ENCODE results near the gene TNKS2. TPM values are rescaled to one million over a fixed set of nuclear protein-coding genes. Genes with fewer than 3 reads are reported as not detected.
"Not testable (repeated sequence)": the region's sequence is repeated elsewhere in the genome, so short reads cannot be mapped to it uniquely, and the experiment has no call there.

The TNKS2 gene
- total RNA-seq, 1 donor from 2014 or later = 75.0 TPM

- Mint-ChIP-seq H3K27me3 (ENCODE audit: low read depth) (no peaks in the 10 kb centered on the region), H3K36me3 (ENCODE audit: low read depth) (no peaks in the 10 kb centered on the region), H3K4me3 (ENCODE audit: unreplicated experiment) (peak overlapping the region; percentile 81), H3K27ac (ENCODE audit: unreplicated experiment) (peak overlapping the region; percentile 49), H3K9me3 (ENCODE audit: low read depth) (no peaks in the 10 kb centered on the region), H3K4me1 (ENCODE audit: low read depth) (peaks cover 37% of the 10 kb centered on the region)
- DNase-seq (ENCODE audit: low spot score) = no peak
- TF ChIP-seq CTCF (IDR thresholded peaks at IDR 0.05) = no peak
These were observed 88.7 kb downstream of the TNKS2 start for GRCh38 chr10:91886954-91887271.

- H3K27ac Mint-ChIP-seq (ENCODE audit: unreplicated experiment) = peak overlapping the region; percentile 71
- no peaks in the 10 kb centered on the region for H3K9me3 Mint-ChIP-seq (ENCODE audit: low read depth)
- no peaks in the 10 kb centered on the region for H3K36me3 Mint-ChIP-seq (ENCODE audit: low read depth)
- H3K4me1 Mint-ChIP-seq (ENCODE audit: low read depth) = peaks cover 37% of the 10 kb centered on the region
- peak overlapping the region; percentile 81 for H3K4me3 Mint-ChIP-seq (ENCODE audit: unreplicated experiment)
- TF ChIP-seq CTCF (IDR thresholded peaks at IDR 0.05) = no peak
- H3K27me3 Mint-ChIP-seq (ENCODE audit: low read depth) = no peaks in the 10 kb centered on the region
- no peak for DNase-seq (ENCODE audit: low spot score)
These were observed 89.2 kb downstream of the TNKS2 start for GRCh38 chr10:91887272-91888076.

GRCh38 chr10:91891125-91892001 lies 93.1 kb downstream of the TNKS2 start:
- H3K4me3 Mint-ChIP-seq (ENCODE audit: unreplicated experiment) = no peak overlapping the region
- H3K36me3 Mint-ChIP-seq (ENCODE audit: low read depth) = no peaks in the 10 kb centered on the region
- DNase-seq (ENCODE audit: low spot score) = no peak
- no peaks in the 10 kb centered on the region for H3K27me3 Mint-ChIP-seq (ENCODE audit: low read depth)
- H3K4me1 Mint-ChIP-seq (ENCODE audit: low read depth) = peaks cover 12% of the 10 kb centered on the region
- no peak overlapping the region for H3K27ac Mint-ChIP-seq (ENCODE audit: unreplicated experiment)
- H3K9me3 Mint-ChIP-seq (ENCODE audit: low read depth) = no peaks in the 10 kb centered on the region
- no peak for TF ChIP-seq CTCF (IDR thresholded peaks at IDR 0.05)

- no peaks in the 10 kb centered on the region for H3K9me3 Mint-ChIP-seq (ENCODE audit: low read depth)
These were observed 94.8 kb downstream of the TNKS2 start for GRCh38 chr10:91893051-91893450.

GRCh38 chr10:91894261-91894685 lies 96.0 kb downstream of the TNKS2 start:
- not testable (repeated sequence) for H3K9me3 Mint-ChIP-seq (ENCODE audit: low read depth); DNase-seq (ENCODE audit: low spot score); H3K36me3 Mint-ChIP-seq (ENCODE audit: low read depth); H3K27me3 Mint-ChIP-seq (ENCODE audit: low read depth); H3K4me3 Mint-ChIP-seq (ENCODE audit: unreplicated experiment); H3K27ac Mint-ChIP-seq (ENCODE audit: unreplicated experiment); H3K4me1 Mint-ChIP-seq (ENCODE audit: low read depth)

More at GRCh38 chr10:91893051-91893450, 94.8 kb downstream of the TNKS2 start:
- Mint-ChIP-seq H3K4me1 (ENCODE audit: low read depth) (peaks cover under 1% of the 10 kb centered on the region), H3K36me3 (ENCODE audit: low read depth) (no peaks in the 10 kb centered on the region), H3K27me3 (ENCODE audit: low read depth) (no peaks in the 10 kb centered on the region), H3K4me3 (ENCODE audit: unreplicated experiment) (no peak overlapping the region), H3K27ac (ENCODE audit: unreplicated experiment) (no peak overlapping the region)
- DNase-seq (ENCODE audit: low spot score) = no peak
- no peak for TF ChIP-seq CTCF (IDR thresholded peaks at IDR 0.05)

Data from chondrocyte (in vitro differentiated cells).